Measurements from ENCODE around the gene SHF.

Gene SHF

DNA sequence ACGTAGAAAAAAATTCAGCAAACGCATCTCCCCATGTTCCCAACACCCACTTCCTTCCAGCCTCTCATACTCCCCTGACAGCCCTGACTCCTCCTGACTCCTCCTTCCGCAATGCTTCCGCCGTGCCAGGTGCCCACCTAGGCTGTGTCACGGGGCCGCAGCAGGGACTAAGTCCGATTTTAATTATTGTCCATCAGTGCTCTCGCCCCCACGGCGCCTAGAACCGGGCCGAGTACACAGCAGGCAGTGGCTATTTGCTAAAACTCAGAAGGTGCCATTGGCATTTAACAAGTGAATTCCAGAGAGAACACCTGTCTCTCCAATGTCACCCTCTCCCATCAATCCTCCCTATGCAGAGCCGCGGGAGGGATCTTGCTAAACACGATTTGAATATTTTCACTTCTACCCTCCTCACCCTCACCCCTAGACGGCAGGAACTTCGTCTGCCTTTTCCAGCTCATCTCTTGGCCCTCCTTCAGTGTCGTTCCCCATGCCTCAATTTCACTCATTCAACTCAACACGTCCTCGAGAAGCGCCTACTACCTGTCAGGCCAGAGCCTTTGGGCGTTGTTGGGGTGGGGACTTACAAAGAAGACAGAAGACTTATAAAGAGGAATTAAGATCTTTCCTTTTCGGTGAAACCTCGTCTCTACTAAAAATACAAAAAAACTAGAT, 11.5 kb upstream of the SHF start:
- peak overlapping the region; percentile 70 for H3K4me2 ChIP-seq (ENCODE audit: low read depth, low read length, poor library complexity, severe bottlenecking)
- no peaks in the 10 kb centered on the region for H3K36me3 ChIP-seq (ENCODE audit: insufficient read depth, low read length)
- peak overlapping the region; percentile 84 for H3K4me3 ChIP-seq (ENCODE audit: low read length, poor library complexity, severe bottlenecking)
- peak overlapping the region; percentile 92 for H3K9ac ChIP-seq (ENCODE audit: low read depth, low read length, poor library complexity, severe bottlenecking)
- H2AFZ ChIP-seq (ENCODE audit: low read length) = peak overlapping the region; percentile 62
- no peaks in the 10 kb centered on the region for H3K27me3 ChIP-seq (ENCODE audit: insufficient read depth, low read length, poor library complexity, severe bottlenecking)
- H3K79me2 ChIP-seq (ENCODE audit: insufficient read depth, low read length) = no peaks in the 10 kb centered on the region
- H3F3A ChIP-seq (ENCODE audit: low read depth) = no peaks in the 10 kb centered on the region
- H3K9me3 ChIP-seq (ENCODE audit: insufficient read depth, low read depth, low read length) = no peaks in the 10 kb centered on the region
- peaks cover 17% of the 10 kb centered on the region for H3K4me1 ChIP-seq (ENCODE audit: insufficient read depth, low read length, poor library complexity, severe bottlenecking)
- H4K20me1 ChIP-seq (ENCODE audit: insufficient read depth, low read length, poor library complexity, severe bottlenecking) = no peaks in the 10 kb centered on the region
- TF ChIP-seq, protein P1, sequence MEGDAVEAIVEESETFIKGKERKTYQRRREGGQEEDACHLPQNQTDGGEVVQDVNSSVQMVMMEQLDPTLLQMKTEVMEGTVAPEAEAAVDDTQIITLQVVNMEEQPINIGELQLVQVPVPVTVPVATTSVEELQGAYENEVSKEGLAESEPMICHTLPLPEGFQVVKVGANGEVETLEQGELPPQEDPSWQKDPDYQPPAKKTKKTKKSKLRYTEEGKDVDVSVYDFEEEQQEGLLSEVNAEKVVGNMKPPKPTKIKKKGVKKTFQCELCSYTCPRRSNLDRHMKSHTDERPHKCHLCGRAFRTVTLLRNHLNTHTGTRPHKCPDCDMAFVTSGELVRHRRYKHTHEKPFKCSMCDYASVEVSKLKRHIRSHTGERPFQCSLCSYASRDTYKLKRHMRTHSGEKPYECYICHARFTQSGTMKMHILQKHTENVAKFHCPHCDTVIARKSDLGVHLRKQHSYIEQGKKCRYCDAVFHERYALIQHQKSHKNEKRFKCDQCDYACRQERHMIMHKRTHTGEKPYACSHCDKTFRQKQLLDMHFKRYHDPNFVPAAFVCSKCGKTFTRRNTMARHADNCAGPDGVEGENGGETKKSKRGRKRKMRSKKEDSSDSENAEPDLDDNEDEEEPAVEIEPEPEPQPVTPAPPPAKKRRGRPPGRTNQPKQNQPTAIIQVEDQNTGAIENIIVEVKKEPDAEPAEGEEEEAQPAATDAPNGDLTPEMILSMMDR (conservative IDR thresholded peaks at IDR 0.05; ENCODE audit: low read length) = peak; percentile 10; the same call in 1 of the 2 replicates
- no peak for TF ChIP-seq EZH2phosphoT487 (IDR thresholded peaks at IDR 0.05; ENCODE audit: borderline replicate concordance)
- no peaks in the 10 kb centered on the region for H3K9me2 ChIP-seq (replicated peaks; ENCODE audit: low read depth, low read length)

DNA sequence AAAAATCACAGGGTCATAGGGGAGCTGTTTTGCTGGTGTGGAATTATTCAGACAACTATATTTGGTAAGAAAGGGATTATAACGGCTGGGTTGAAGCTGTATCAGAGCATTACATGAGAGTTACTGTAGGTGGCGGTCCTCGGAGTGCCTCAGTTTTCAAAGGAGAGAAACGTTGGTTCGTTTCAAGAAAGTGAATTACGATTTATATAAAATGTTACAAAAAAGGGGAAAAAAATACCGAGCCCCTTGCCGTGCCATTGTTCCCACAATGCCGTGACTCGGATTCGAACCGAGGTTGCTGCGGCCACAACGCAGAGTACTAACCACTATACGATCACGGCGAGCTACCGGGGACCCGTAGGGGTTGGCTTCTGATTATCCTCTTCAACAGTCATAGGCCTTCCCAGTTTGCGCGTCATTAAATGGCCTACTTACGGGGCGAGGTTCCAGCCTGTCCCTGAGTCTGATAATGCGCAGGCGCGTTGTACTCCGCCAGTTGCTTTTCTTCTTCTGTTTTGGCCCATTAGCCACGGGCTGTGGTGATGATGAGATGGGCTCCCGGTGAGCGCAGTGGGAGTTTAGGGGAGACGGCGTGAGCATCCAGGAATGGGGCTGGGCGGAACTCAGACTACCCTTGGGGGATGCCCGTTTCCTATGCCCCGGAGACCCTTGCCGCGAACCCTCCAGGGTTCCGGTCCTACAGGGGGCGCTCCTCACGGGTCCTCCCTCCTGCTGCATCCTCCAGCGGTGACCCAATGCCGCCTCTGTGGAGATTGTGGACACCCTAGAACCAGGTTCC, 10.8 kb upstream of the SHF start:
- H3K4me3 ChIP-seq (ENCODE audit: low read length, poor library complexity, severe bottlenecking) = peak overlapping the region; percentile 84
- peak overlapping the region; percentile 70 for H3K4me2 ChIP-seq (ENCODE audit: low read depth, low read length, poor library complexity, severe bottlenecking)
- H3K27me3 ChIP-seq (ENCODE audit: insufficient read depth, low read length, poor library complexity, severe bottlenecking) = no peaks in the 10 kb centered on the region
- peak overlapping the region; percentile 82 for H2AFZ ChIP-seq (ENCODE audit: low read length)
- H3K36me3 ChIP-seq (ENCODE audit: insufficient read depth, low read length) = no peaks in the 10 kb centered on the region
- H3K9me3 ChIP-seq (ENCODE audit: insufficient read depth, low read depth, low read length) = no peaks in the 10 kb centered on the region
- H3K79me2 ChIP-seq (ENCODE audit: insufficient read depth, low read length) = no peaks in the 10 kb centered on the region
- TF ChIP-seq EZH2phosphoT487 (IDR thresholded peaks at IDR 0.05; ENCODE audit: borderline replicate concordance) = no peak
- TF ChIP-seq, protein P1 (conservative IDR thresholded peaks at IDR 0.05; ENCODE audit: low read length) = peak; percentile 77
- no peaks in the 10 kb centered on the region for H3K9me2 ChIP-seq (replicated peaks; ENCODE audit: low read depth, low read length)
- H3K9ac ChIP-seq (ENCODE audit: low read depth, low read length, poor library complexity, severe bottlenecking) = peak overlapping the region; percentile 92
- no peaks in the 10 kb centered on the region for H4K20me1 ChIP-seq (ENCODE audit: insufficient read depth, low read length, poor library complexity, severe bottlenecking)
- H3F3A ChIP-seq (ENCODE audit: low read depth) = no peaks in the 10 kb centered on the region
- peaks cover 17% of the 10 kb centered on the region for H3K4me1 ChIP-seq (ENCODE audit: insufficient read depth, low read length, poor library complexity, severe bottlenecking)

DNA sequence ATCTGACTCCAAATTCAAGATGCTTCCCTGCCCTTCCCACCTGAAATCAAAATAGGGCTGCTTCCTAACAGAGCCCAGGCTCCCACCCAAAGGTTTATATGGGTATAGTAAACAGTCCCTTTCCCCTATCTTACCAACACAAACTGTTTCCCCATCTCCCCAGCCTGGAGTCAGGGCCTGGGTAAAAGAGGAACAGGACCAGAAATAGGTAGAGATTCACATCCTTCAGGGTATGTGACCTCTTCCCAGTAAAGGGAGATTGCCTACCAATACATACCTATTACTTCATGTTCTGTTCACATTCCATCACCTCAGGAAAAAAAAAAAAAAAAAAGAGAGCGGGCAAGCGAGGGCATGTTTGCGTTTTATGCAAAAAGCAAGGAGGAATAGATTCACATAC, 9.7 kb upstream of the SHF start:
- no peaks in the 10 kb centered on the region for H3F3A ChIP-seq (ENCODE audit: low read depth)
- H3K9me3 ChIP-seq (ENCODE audit: insufficient read depth, low read depth, low read length) = no peaks in the 10 kb centered on the region
- H3K9me2 ChIP-seq (replicated peaks; ENCODE audit: low read depth, low read length) = no peaks in the 10 kb centered on the region
- H3K36me3 ChIP-seq (ENCODE audit: insufficient read depth, low read length) = no peaks in the 10 kb centered on the region
- H2AFZ ChIP-seq (ENCODE audit: low read length) = peak overlapping the region; percentile 82
- TF ChIP-seq EZH2phosphoT487 (IDR thresholded peaks at IDR 0.05; ENCODE audit: borderline replicate concordance) = no peak
- TF ChIP-seq, protein P1 (conservative IDR thresholded peaks at IDR 0.05; ENCODE audit: low read length) = no peak
- H3K4me3 ChIP-seq (ENCODE audit: low read length, poor library complexity, severe bottlenecking) = peak overlapping the region; percentile 84
- peak overlapping the region; percentile 70 for H3K4me2 ChIP-seq (ENCODE audit: low read depth, low read length, poor library complexity, severe bottlenecking)
- H3K27me3 ChIP-seq (ENCODE audit: insufficient read depth, low read length, poor library complexity, severe bottlenecking) = no peaks in the 10 kb centered on the region
- peaks cover 17% of the 10 kb centered on the region for H3K4me1 ChIP-seq (ENCODE audit: insufficient read depth, low read length, poor library complexity, severe bottlenecking)
- H4K20me1 ChIP-seq (ENCODE audit: insufficient read depth, low read length, poor library complexity, severe bottlenecking) = no peaks in the 10 kb centered on the region
- H3K9ac ChIP-seq (ENCODE audit: low read depth, low read length, poor library complexity, severe bottlenecking) = peak overlapping the region; percentile 92
- no peaks in the 10 kb centered on the region for H3K79me2 ChIP-seq (ENCODE audit: insufficient read depth, low read length)

Data from Loucy (cell line).